Measurements from ENCODE around the gene ASCC1.
"Not testable (repeated sequence)": the region's sequence is repeated elsewhere in the genome, so short reads cannot be mapped to it uniquely, and the experiment has no call there.

Gene ASCC1

DNA sequence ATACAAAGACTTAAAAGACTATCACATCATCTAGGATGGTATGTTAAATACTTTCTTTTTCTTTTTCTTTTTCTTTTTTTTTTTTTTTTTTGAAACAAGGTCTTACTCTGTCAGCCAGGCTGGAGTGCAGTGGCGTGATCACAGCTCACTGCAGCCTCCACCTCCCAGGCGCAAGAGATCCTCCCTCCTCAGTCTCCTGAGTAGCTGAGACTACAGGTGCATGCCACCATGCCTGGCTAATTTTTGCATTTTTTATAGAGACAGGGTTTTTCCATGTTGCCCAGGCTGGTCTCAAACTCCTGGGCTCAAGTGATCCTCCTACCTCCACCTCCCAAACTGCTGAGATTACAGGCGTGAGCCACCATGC is 108.1 kb downstream of the ASCC1 start:
- not testable (repeated sequence) for H3K36me3 ChIP-seq (ENCODE audit: control insufficient read depth, insufficient read depth, low read length); H3K27ac ChIP-seq (ENCODE audit: low read depth, low read length, severe bottlenecking); H3K4me3 ChIP-seq (ENCODE audit: extremely low read depth, insufficient read depth, low read length, poor library complexity, severe bottlenecking); H3K9me3 ChIP-seq (ENCODE audit: control insufficient read depth, low read length); H3K4me1 ChIP-seq (ENCODE audit: control insufficient read depth, insufficient read depth, low read length, poor library complexity, severe bottlenecking)
- WGBS, 2 experiments (ENCODE audit: insufficient coverage in 2 of 2) = 92% methylated on average over 2 of the region's 3 CpGs; no CpG with 5 or more reads in 1 of the 2 experiments

GRCh38 chr10:72107325-72108003 is 108.6 kb downstream of the ASCC1 start:
- WGBS, 2 experiments (ENCODE audit: insufficient coverage in 2 of 2) = 80% methylated on average over 1 of the region's 3 CpGs; no CpG with 5 or more reads in 1 of the 2 experiments
- peaks cover 7% of the 10 kb centered on the region for H3K4me1 ChIP-seq (ENCODE audit: control insufficient read depth, insufficient read depth, low read length, poor library complexity, severe bottlenecking)
- no peaks in the 10 kb centered on the region for H3K9me3 ChIP-seq (ENCODE audit: control insufficient read depth, low read length)
- no peak overlapping the region for H3K27ac ChIP-seq (ENCODE audit: low read depth, low read length, severe bottlenecking)
- H3K4me3 ChIP-seq (ENCODE audit: extremely low read depth, insufficient read depth, low read length, poor library complexity, severe bottlenecking) = no peak overlapping the region
- H3K36me3 ChIP-seq (ENCODE audit: control insufficient read depth, insufficient read depth, low read length) = no peaks in the 10 kb centered on the region

DNA sequence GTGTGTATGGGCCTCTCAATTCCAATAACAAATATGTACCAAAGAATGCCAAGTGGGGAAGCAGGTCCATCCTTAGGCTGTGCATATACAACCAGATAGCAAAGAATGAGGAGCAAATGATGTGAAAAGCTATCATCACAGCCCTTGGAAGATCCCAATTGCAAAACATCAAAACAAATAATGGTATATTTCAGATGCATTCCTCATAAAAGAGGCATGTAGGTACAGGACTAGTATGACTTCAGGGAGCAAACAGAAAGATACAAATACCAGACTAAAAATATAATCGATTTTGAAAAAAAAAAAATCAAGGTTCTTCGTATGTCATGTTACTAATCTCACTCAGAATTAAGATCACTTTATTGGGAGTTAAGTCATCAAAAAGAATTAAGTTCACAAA is 109.2 kb downstream of the ASCC1 start:
- Histone ChIP-seq H3K4me3 (ENCODE audit: extremely low read depth, insufficient read depth, low read length, poor library complexity, severe bottlenecking) (no peak overlapping the region), H3K4me1 (ENCODE audit: control insufficient read depth, insufficient read depth, low read length, poor library complexity, severe bottlenecking) (peaks cover 7% of the 10 kb centered on the region), H3K9me3 (ENCODE audit: control insufficient read depth, low read length) (no peaks in the 10 kb centered on the region), H3K27ac (ENCODE audit: low read depth, low read length, severe bottlenecking) (no peak overlapping the region), H3K36me3 (ENCODE audit: control insufficient read depth, insufficient read depth, low read length) (peaks cover 4% of the 10 kb centered on the region)
- no CpG with 5 or more reads among the region's 2 CpGs for WGBS, 2 experiments (ENCODE audit: insufficient coverage in 2 of 2)

DNA sequence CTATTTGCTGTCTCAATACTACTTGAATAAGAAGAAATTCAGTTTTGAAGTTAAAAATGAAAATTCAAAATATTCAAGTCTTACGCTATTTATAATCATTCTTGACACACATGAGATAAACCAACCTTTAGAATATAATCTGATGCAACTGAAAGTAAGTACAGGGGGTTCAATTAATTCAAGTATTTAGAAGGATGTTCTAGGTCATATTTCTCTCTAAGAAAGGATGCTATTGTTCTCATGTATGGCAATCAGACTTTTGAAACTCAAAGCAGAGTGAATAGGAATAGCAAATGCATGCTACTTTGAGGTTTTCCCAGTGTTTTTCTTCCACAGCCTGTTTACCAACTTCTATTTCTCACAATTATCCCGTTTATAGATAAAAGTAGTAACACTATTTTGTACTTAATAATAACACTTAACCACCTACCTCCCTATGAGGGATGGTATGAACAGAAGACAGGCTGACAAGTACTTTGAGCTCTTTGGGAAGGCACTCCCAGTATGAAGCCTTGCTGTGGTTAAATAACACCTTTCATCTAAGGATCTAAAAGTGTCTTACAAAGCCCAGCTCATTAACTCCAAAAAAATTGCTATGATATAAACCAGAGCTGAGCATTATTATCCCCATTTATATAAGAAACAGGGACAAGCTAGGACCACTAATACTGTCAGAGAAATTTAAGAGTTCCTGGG is 109.8 kb downstream of the ASCC1 start:
- Histone ChIP-seq H3K4me3 (ENCODE audit: extremely low read depth, insufficient read depth, low read length, poor library complexity, severe bottlenecking) (no peak overlapping the region), H3K27ac (ENCODE audit: low read depth, low read length, severe bottlenecking) (no peak overlapping the region), H3K9me3 (ENCODE audit: control insufficient read depth, low read length) (no peaks in the 10 kb centered on the region), H3K4me1 (ENCODE audit: control insufficient read depth, insufficient read depth, low read length, poor library complexity, severe bottlenecking) (peaks cover 7% of the 10 kb centered on the region), H3K36me3 (ENCODE audit: control insufficient read depth, insufficient read depth, low read length) (peaks cover 9% of the 10 kb centered on the region)
- no CpG with 5 or more reads among the region's 2 CpGs for WGBS, 2 experiments (ENCODE audit: insufficient coverage in 2 of 2)

DNA sequence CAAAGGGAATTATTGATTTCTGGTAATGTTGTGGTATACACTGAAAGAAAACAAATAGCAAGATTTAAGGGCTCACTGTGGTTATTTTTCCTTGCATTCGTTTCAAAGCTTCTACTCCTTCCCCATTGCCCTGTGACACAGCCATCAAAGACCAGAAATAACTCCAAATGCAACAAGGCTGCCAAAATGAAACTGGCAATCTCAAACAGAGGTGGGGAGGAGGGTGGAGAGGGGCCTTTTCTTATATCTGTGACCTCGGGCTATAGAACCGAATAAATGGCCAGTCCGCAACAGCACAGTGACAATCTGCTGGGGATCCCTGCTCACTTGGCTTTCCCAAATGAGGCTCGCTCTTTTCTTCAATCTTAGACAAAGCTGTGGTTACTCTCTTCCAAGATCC is 110.4 kb downstream of the ASCC1 start:
- Histone ChIP-seq H3K27ac (ENCODE audit: low read depth, low read length, severe bottlenecking) (no peak overlapping the region), H3K4me3 (ENCODE audit: extremely low read depth, insufficient read depth, low read length, poor library complexity, severe bottlenecking) (no peak overlapping the region), H3K4me1 (ENCODE audit: control insufficient read depth, insufficient read depth, low read length, poor library complexity, severe bottlenecking) (peaks cover 7% of the 10 kb centered on the region), H3K9me3 (ENCODE audit: control insufficient read depth, low read length) (no peaks in the 10 kb centered on the region), H3K36me3 (ENCODE audit: control insufficient read depth, insufficient read depth, low read length) (peaks cover 11% of the 10 kb centered on the region)
- WGBS, 2 experiments (ENCODE audit: insufficient coverage in 2 of 2) = 85 to 93% methylated on average over 4 of the region's 5 CpGs

GRCh38 chr10:72105098-72105475 is 111.0 kb downstream of the ASCC1 start:
- no peak overlapping the region for H3K4me3 ChIP-seq (ENCODE audit: extremely low read depth, insufficient read depth, low read length, poor library complexity, severe bottlenecking)
- 96 to 98% methylated on average over 5 to 6 of the region's 9 CpGs for WGBS, 2 experiments (ENCODE audit: insufficient coverage in 2 of 2)
- H3K27ac ChIP-seq (ENCODE audit: low read depth, low read length, severe bottlenecking) = no peak overlapping the region
- H3K36me3 ChIP-seq (ENCODE audit: control insufficient read depth, insufficient read depth, low read length) = peaks cover 11% of the 10 kb centered on the region
- H3K4me1 ChIP-seq (ENCODE audit: control insufficient read depth, insufficient read depth, low read length, poor library complexity, severe bottlenecking) = peaks cover 7% of the 10 kb centered on the region
- H3K9me3 ChIP-seq (ENCODE audit: control insufficient read depth, low read length) = no peaks in the 10 kb centered on the region

DNA sequence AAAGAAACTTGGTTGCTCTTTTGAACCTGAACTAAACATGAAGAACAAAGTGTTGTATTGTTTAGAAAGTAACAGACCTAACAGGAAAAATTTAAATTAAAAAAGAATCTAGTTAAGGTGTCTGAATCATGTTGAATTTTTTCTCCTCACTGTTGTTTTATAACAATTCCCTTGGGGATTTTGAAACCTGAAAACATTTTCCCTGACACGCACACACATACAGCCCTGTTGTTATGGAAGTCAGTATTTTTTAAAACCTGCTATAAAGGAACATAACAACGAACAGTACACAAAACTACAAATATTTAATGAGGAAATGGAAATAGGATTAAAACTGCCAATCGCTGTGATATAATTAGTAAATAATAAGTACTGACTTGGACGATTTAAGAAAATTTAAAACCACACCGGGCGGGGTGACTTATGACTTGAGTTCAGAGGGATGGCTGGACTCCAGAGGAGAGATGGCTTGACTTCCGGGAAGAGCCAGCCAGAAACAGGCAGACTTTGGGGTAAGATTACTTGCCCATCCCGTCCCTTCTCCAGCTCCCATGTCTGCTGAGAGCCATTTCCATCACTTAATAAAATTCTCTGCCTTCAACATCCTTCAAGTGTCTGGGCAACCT is 111.5 kb downstream of the ASCC1 start:
- Histone ChIP-seq H3K4me1 (ENCODE audit: control insufficient read depth, insufficient read depth, low read length, poor library complexity, severe bottlenecking) (peaks cover 5% of the 10 kb centered on the region), H3K4me3 (ENCODE audit: extremely low read depth, insufficient read depth, low read length, poor library complexity, severe bottlenecking) (no peak overlapping the region), H3K27ac (ENCODE audit: low read depth, low read length, severe bottlenecking) (no peak overlapping the region), H3K9me3 (ENCODE audit: control insufficient read depth, low read length) (no peaks in the 10 kb centered on the region), H3K36me3 (ENCODE audit: control insufficient read depth, insufficient read depth, low read length) (peaks cover 11% of the 10 kb centered on the region)
- WGBS, 2 experiments (ENCODE audit: insufficient coverage in 2 of 2) = 95 to 100% methylated on average over 5 of the region's 8 CpGs

DNA sequence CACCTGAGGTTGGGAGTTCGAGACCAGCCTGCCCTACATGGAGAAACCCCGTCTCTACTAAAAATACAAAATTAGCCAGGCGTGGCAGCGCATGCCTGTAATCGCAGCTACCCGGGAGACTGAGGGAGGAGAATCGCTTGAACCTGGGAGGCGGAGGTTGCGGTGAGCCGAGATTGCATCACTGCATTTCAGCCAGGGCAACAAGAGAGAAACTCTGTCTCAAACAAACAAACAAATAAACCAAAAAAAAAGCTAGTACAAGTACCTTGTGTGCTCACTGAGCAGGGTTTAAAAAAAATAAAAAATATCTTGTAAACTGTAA is 116.5 kb downstream of the ASCC1 start:
- Histone ChIP-seq H3K27ac (ENCODE audit: low read depth, low read length, severe bottlenecking) (no peak overlapping the region), H3K9me3 (ENCODE audit: control insufficient read depth, low read length) (no peaks in the 10 kb centered on the region), H3K4me3 (ENCODE audit: extremely low read depth, insufficient read depth, low read length, poor library complexity, severe bottlenecking) (no peak overlapping the region), H3K36me3 (ENCODE audit: control insufficient read depth, insufficient read depth, low read length) (peaks cover 19% of the 10 kb centered on the region), H3K4me1 (ENCODE audit: control insufficient read depth, insufficient read depth, low read length, poor library complexity, severe bottlenecking) (peaks cover 29% of the 10 kb centered on the region)
- WGBS, 2 experiments (ENCODE audit: insufficient coverage in 2 of 2) = 98 to 100% methylated on average over 3 to 5 of the region's 10 CpGs

- Histone ChIP-seq H3K9me3 (ENCODE audit: control insufficient read depth, low read length) (no peaks in the 10 kb centered on the region), H3K4me1 (ENCODE audit: control insufficient read depth, insufficient read depth, low read length, poor library complexity, severe bottlenecking) (peaks cover 29% of the 10 kb centered on the region), H3K4me3 (ENCODE audit: extremely low read depth, insufficient read depth, low read length, poor library complexity, severe bottlenecking) (no peak overlapping the region), H3K27ac (ENCODE audit: low read depth, low read length, severe bottlenecking) (no peak overlapping the region), H3K36me3 (ENCODE audit: control insufficient read depth, insufficient read depth, low read length) (peaks cover 19% of the 10 kb centered on the region)
- 96 to 98% methylated on average over 4 of the region's 6 CpGs for WGBS, 2 experiments (ENCODE audit: insufficient coverage in 2 of 2)
Measured at GRCh38 chr10:72098836-72099599, 117.1 kb downstream of the ASCC1 start.

DNA sequence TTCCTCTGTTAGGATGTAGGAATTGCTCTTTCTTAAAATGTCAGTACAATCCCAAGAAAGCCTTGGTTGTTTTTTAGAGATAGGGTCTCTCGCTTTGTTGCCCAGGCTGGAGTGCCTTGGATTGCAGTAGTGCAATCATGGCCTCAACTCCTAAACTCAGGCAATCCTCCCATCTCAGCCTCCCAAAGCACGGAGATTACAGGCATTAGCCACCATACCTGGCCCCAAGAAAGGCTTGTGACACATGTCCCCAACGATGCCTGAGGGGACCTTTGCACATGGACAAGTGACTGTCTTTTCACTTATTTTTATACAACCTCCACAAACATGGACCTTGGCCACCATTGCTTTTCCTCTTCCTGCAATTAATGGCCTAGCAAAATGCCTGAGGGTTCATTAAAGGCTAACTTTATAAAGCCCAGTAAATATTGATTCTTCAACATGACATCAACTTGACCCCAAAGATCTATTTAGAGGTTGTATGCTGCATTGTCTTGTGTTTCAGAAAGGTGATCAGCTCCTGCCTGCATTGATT is 117.7 kb downstream of the ASCC1 start:
- 87 to 90% methylated on average over 2 to 3 of the region's 3 CpGs for WGBS, 2 experiments (ENCODE audit: insufficient coverage in 2 of 2)
- H3K27ac ChIP-seq (ENCODE audit: low read depth, low read length, severe bottlenecking) = no peak overlapping the region
- no peak overlapping the region for H3K4me3 ChIP-seq (ENCODE audit: extremely low read depth, insufficient read depth, low read length, poor library complexity, severe bottlenecking)
- H3K36me3 ChIP-seq (ENCODE audit: control insufficient read depth, insufficient read depth, low read length) = peaks cover 19% of the 10 kb centered on the region
- no peaks in the 10 kb centered on the region for H3K9me3 ChIP-seq (ENCODE audit: control insufficient read depth, low read length)
- peaks cover 29% of the 10 kb centered on the region for H3K4me1 ChIP-seq (ENCODE audit: control insufficient read depth, insufficient read depth, low read length, poor library complexity, severe bottlenecking)

All from mesodermal cell (in vitro differentiated cells).